Keratinocyte (primary cell): Measurements from ENCODE around the gene GPR160. TPM values are rescaled to one million over a fixed set of nuclear protein-coding genes. Genes with fewer than 3 reads are reported as not detected.

Source experiments
- DNase-seq: peaks from one replicate; pipeline ENCODE4 v3.0.0-alpha.2; 2011; ENCODE audit warnings: low read depth, missing footprints, low spot score
- FAIRE-seq: peaks from 2 replicates; lab custom pipeline; 2011; peaks lifted over from hg19 to GRCh38; lab: Jason Lieb, UNC
- H2AFZ ChIP-seq: 2 replicates; pipeline ENCODE4 v1.6.0; 2012; ENCODE audit warnings: low read length, control low read depth, inconsistent platforms; ENCODE audit not compliant: control insufficient read depth
- H3K27ac ChIP-seq: 2 replicates; pipeline ENCODE4 v1.5.1; 2011; ENCODE audit warnings: low read length; ENCODE audit not compliant: control insufficient read depth, insufficient read depth
- H3K27me3 ChIP-seq: 3 replicates; pipeline ENCODE4 v1.6.0; 2011; ENCODE audit warnings: low read length; ENCODE audit not compliant: control insufficient read depth, insufficient read depth; ENCODE audit errors: extremely low read depth
- H3K36me3 ChIP-seq, 2 experiments: 2 replicates in 1 of 2; 3 replicates in 1 of 2; pipeline ENCODE4 v1.5.1; 2011; ENCODE audit warnings: low read length in 2 of 2, mild to moderate bottlenecking in 1 of 2; ENCODE audit not compliant: control insufficient read depth in 2 of 2, insufficient read depth in 2 of 2; ENCODE audit errors: extremely low read depth in 1 of 2
- H3K4me1 ChIP-seq: 3 replicates; pipeline ENCODE4 v1.5.1; 2011; ENCODE audit warnings: low read length; ENCODE audit not compliant: control insufficient read depth, insufficient read depth; ENCODE audit errors: extremely low read depth
- H3K4me2 ChIP-seq: 3 replicates; pipeline ENCODE4 v1.6.0; 2011; ENCODE audit warnings: low read depth, low read length; ENCODE audit not compliant: control insufficient read depth, insufficient read depth; ENCODE audit errors: extremely low read depth
- H3K4me3 ChIP-seq, 3 experiments: fragments of 200-600 bp in 1 of 3; sonication (generic) in 1 of 3; 2 replicates in 2 of 3; 3 replicates in 1 of 3; pipeline ENCODE4 v1.5.1; 2011 to 2016; ENCODE audit warnings: low read length in 3 of 3, mild to moderate bottlenecking in 3 of 3, control low read depth in 2 of 3, inconsistent platforms in 1 of 3, low read depth in 1 of 3, mixed read lengths in 1 of 3, mixed run types in 1 of 3, moderate library complexity in 1 of 3; ENCODE audit not compliant: control insufficient read depth in 2 of 3, insufficient read depth in 2 of 3; ENCODE audit errors: extremely low read depth in 1 of 3
- H3K79me2 ChIP-seq: 2 replicates; pipeline ENCODE4 v1.6.0; 2012; ENCODE audit warnings: low read length; ENCODE audit not compliant: control insufficient read depth, insufficient read depth
- H3K9ac ChIP-seq: 3 replicates; pipeline ENCODE4 v1.6.0; 2011; ENCODE audit warnings: low read length; ENCODE audit not compliant: control insufficient read depth, insufficient read depth; ENCODE audit errors: extremely low read depth
- H3K9me1 ChIP-seq: 3 replicates; pipeline ENCODE4 v1.6.0; 2011; ENCODE audit warnings: low read length; ENCODE audit not compliant: control insufficient read depth, insufficient read depth; ENCODE audit errors: extremely low read depth
- H3K9me3 ChIP-seq: 2 replicates; pipeline ENCODE4 v1.5.1; 2012; ENCODE audit warnings: low read depth, low read length; ENCODE audit not compliant: control insufficient read depth
- H4K20me1 ChIP-seq: 3 replicates; pipeline ENCODE4 v1.6.0; 2011; ENCODE audit warnings: low read length; ENCODE audit not compliant: control insufficient read depth, insufficient read depth; ENCODE audit errors: extremely low read depth
- EZH2 ChIP-seq: IDR thresholded peaks from one replicate; pipeline ENCODE4 v1.6.1; 2012; ENCODE audit warnings: inconsistent platforms, mild to moderate bottlenecking, low read length, moderate library complexity
- dilution Hi-C: fragments of 300-500 bp; cut with MboI; formaldehyde crosslinking; loops from one replicate; pipeline ENCODE4 v1.7.0; 2020; ENCODE audit warnings: low sequenced_read_pairs; ENCODE audit not compliant: extremely low pct_ligation_motif_present
- polyA plus RNA-seq, 5 experiments: library from polyadenylated mRNA; depleted of rRNA in 3 of 5; stranded (reverse) in 3 of 5; stranded (forward) in 1 of 5; unstranded in 1 of 5; fragments of >200 nt; gene quantifications; 1 replicate in 1 of 5; 2 replicates in 3 of 5; 3 replicates in 1 of 5; pipeline versions ENCODE4 v1.2.1 to v1.2.3, GENCODE V29; 2011 to 2012; ENCODE audit warnings: missing spikeins in 2 of 5, low read depth in 1 of 5, low replicate concordance in 1 of 5
- TF ChIP-seq, protein P1 (sequence below), 3 experiments: IDR thresholded peaks in 1 of 3; conservative IDR thresholded peaks in 1 of 3; optimal IDR thresholded peaks in 1 of 3; 2 replicates in 2 of 3; 3 replicates in 1 of 3; pipeline versions ENCODE3 to v1.5.1; 2011; ENCODE audit warnings: low read length in 3 of 3, mild to moderate bottlenecking in 3 of 3, moderate library complexity in 2 of 3, control low read depth in 1 of 3, inconsistent platforms in 1 of 3; ENCODE audit not compliant: insufficient read depth in 2 of 3; ENCODE audit errors: extremely low read depth in 1 of 3

The GPR160 gene
- polyA plus RNA-seq, 1 donor (not counting 4 experiments of a cell fraction or from before 2014, with no cell fraction given), result 0.22 TPM

GRCh38 chr3:170102431-170102830, 64.6 kb downstream of the GPR160 start:
- H2AFZ ChIP-seq, result no peak overlapping the region
- no peaks in the 10 kb centered on the region for H3K4me1 ChIP-seq
- H3K4me2 ChIP-seq, result no peak overlapping the region
- TF ChIP-seq EZH2, result no peak
- TF ChIP-seq, protein P1, sequence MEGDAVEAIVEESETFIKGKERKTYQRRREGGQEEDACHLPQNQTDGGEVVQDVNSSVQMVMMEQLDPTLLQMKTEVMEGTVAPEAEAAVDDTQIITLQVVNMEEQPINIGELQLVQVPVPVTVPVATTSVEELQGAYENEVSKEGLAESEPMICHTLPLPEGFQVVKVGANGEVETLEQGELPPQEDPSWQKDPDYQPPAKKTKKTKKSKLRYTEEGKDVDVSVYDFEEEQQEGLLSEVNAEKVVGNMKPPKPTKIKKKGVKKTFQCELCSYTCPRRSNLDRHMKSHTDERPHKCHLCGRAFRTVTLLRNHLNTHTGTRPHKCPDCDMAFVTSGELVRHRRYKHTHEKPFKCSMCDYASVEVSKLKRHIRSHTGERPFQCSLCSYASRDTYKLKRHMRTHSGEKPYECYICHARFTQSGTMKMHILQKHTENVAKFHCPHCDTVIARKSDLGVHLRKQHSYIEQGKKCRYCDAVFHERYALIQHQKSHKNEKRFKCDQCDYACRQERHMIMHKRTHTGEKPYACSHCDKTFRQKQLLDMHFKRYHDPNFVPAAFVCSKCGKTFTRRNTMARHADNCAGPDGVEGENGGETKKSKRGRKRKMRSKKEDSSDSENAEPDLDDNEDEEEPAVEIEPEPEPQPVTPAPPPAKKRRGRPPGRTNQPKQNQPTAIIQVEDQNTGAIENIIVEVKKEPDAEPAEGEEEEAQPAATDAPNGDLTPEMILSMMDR (optimal IDR thresholded peaks at IDR 0.05 in 1 of 3, IDR thresholded peaks at IDR 0.05 in 1 of 3, conservative IDR thresholded peaks at IDR 0.05 in 1 of 3; ENCODE audit: extremely low read depth in 1 of 3, insufficient read depth in 2 of 3, low read length in 3 of 3), result no peak
- H3K27me3 ChIP-seq, result no peaks in the 10 kb centered on the region
- H3K9me1 ChIP-seq, result no peaks in the 10 kb centered on the region
- no peak overlapping the region for H3K4me3 ChIP-seq
- H3K27ac ChIP-seq, result no peak overlapping the region
- FAIRE-seq (no peak), DNase-seq (no peak)
- no peaks in the 10 kb centered on the region for H3K79me2 ChIP-seq
- peaks cover 8 to 10% of the 10 kb centered on the region in 2 experiments for H3K36me3 ChIP-seq
- H3K9me3 ChIP-seq, result no peaks in the 10 kb centered on the region
- H4K20me1 ChIP-seq, result no peaks in the 10 kb centered on the region
- H3K9ac ChIP-seq, result no peak overlapping the region
- dilution Hi-C loops, result no loop called here

GRCh38 chr3:170107941-170108340, 70.1 kb downstream of the GPR160 start:
- Histone ChIP-seq H3K4me3 (no peak overlapping the region), H3K9me1 (no peaks in the 10 kb centered on the region), H3K9me3 (no peaks in the 10 kb centered on the region), H3K4me1 (no peaks in the 10 kb centered on the region), H3K9ac (no peak overlapping the region), H3K79me2 (no peaks in the 10 kb centered on the region), H3K27me3 (no peaks in the 10 kb centered on the region), H3K27ac (no peak overlapping the region), H4K20me1 (no peaks in the 10 kb centered on the region), H3K4me2 (no peak overlapping the region), H3K36me3 (peaks cover 3 to 4% of the 10 kb centered on the region in 2 experiments), H2AFZ (no peak overlapping the region)
- no peak for TF ChIP-seq EZH2
- TF ChIP-seq, protein P1 (optimal IDR thresholded peaks at IDR 0.05 in 1 of 3, IDR thresholded peaks at IDR 0.05 in 1 of 3, conservative IDR thresholded peaks at IDR 0.05 in 1 of 3; ENCODE audit: extremely low read depth in 1 of 3, insufficient read depth in 2 of 3, low read length in 3 of 3), result no peak
- FAIRE-seq (no peak), DNase-seq (no peak)
- dilution Hi-C loops, result no loop called here
